ENCODE measurements around the gene SHISA4.

GRCh38 chr1:201925301-201925567 is 36.5 kb downstream of the SHISA4 start:
- TF ChIP-seq POLR2AphosphoS5 (IDR thresholded peaks at IDR 0.05; ENCODE audit: borderline replicate concordance, low read depth, low read length) = no peak
- no peak for TF ChIP-seq EZH2 (IDR thresholded peaks at IDR 0.05)
